ENCODE measurements around the gene IFIT1.
"Not testable (repeated sequence)": the region's sequence is repeated elsewhere in the genome, so short reads cannot be mapped to it uniquely, and the experiment has no call there.

Gene IFIT1

DNA sequence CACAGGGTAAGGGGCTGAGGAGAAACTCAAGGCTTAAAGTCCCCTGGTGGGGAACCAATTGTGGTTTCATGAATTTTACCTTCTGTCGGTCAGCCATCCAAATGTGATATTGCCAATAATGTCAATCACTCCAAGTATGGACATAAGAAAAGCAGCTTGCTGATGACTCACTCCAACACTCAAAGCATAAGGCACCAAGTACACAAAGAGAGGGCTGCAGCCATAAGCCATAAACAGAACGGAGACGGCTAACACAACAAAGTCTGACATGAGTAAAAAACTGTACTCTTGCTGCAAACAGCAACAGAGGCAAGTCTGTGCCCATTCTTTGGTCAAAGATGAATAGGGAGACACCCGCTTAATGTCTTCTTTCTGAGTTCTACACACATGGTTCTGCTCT is 46.1 kb downstream of the IFIT1 start:
- DNase-seq (ENCODE audit: low read depth, low spot score) = no peak

DNA sequence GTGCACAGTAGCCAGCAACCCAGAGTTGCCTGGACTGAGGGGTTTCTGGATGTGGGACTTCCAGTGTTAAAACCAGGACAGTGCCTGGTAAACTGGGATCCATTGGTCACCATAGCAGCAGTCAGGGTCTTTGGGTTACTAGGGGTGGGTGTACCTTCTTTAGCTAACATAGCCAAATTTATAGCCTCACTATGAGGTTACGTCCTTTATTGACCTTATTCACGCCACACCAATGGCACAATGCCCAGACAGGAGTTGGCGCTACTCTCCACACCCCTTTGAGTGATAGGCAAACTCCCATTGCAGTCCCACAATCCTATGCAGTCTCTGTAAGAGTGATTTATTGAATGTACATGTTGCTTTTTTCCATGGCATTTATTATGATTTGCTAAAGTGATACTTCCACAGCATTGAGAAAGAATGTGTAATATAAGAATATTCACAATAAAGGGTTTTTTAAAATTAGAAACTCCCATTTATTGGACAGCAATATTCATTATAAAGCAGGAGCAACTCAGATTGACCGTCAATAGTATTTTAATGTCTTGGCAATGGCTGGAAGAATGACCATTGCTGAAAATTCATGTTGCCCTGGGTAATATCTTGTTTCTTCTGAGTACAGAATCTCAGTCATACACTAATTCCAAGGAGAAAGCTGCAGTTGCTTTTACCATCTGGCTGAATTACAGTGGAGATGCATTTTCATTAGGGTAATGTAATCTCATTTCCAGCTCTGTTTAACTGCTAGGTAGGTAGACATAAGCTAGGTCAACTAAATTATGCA is 48.0 kb downstream of the IFIT1 start:
- DNase-seq (ENCODE audit: low read depth, low spot score) = no peak

DNA sequence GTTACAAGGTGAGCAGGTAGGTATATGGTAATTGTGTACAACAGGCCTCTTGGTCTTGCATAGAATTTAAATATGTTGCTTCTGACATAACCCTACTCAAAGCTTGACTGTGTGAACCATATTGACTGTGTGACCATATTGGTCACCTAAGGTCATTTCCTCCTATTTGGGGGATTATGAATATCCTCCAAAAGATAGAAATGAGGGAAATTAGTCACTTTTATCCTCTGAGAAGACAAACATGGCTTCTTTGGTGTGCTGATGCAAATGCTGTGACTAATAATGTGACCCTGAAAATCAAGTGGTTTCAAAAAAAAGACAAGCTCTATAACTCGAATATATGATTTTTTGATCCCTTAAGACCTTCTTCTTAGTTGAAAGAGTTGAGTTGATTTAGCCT is 49.9 kb downstream of the IFIT1 start:
- no peak for DNase-seq (ENCODE audit: low read depth, low spot score)

DNA sequence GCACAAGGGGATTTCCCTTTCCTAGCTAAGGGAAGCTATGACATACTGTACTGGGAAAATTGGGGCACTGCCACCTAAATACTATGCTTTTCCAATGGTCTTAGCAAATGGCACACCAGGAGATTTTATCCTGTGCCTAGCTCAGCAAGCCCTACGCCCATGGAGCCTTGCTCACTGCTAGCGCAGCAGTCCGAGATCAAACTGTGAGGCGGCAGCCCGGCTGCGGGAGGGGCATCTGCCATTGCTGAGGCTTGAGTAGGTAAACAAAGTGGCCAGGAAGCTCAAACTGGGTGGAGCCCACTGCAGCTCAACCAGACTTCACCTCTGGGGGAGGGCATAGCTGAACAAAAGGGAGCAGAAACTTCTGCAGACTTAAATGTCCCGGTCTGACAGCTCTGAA is 52.4 kb downstream of the IFIT1 start:
- DNase-seq (ENCODE audit: low read depth, low spot score) = not testable (repeated sequence)

DNA sequence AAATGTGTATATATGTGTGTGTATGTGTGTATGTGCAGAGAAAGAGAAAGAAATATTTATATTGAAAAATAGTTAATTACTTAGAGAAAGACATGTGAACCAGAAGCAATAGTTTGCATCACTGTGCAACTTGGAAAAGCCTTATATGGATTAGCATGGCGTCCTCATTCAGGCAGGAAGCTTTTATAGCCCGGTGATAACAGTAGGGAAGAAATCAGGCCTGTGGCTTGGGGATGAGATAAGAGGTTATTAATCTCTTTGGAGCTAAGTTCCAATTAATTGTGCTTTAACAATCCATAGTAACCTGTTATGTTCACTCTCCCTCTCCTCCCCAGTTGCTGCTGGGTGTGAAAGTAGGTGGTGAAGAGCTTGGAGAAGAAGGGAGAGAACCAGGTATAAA is 58.5 kb downstream of the IFIT1 start:
- DNase-seq (ENCODE audit: low read depth, low spot score) = no peak

DNA sequence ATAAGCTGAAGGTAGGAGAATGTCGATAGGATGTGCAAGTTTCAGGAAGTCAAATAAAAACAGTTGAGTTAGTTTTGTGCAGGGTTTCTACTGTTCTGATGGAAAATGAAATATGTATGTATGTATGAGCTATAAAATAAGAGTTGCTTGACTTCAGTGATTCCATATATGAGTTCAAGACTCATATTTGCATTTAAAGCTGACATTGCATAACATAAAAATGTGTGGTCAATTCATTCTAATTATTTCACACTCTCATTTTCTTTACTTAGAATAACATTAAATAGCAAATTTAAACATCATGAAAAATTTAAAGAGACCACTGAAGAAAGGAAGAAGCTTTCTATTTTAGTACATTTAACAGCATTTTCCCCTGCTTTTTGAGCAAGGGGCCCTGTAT is 59.8 kb downstream of the IFIT1 start:
- DNase-seq (ENCODE audit: low read depth, low spot score) = no peak

DNA sequence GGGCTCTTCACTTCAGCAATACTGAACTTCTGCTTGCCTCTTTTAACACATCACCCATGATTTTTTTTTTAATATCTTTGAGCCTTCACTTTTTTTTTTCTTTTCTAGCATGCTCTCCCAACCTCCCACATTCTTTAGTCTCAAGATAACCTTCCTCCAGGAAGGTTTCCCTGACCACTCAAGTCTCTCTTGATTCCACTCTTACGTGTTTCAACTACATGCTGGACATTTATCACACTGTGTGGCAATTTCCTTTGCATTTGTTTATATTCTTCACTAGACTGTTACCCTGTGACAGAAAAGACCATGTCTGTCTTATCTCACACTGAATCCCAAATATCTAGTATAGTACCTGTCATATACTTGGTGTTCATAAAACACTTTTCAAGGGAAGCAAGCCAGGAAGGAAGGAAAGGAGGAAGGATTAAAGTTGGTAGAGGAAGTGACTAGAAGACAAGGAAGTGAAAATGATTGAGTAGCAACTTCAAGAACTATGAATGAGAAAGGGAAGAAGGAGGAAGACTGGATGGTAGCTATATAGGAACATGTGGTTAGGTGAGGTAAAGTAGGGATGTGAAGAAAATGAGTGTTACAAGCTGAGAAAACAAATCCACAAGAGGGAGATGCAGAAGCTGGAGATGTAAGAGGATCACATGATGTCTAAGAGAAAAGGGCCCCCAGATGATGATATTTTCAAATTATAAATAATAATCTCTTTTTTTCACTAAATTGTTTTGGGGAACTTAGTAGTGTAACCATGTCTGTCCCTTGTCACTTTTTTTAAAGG is 62.3 kb downstream of the IFIT1 start:
- no peak for DNase-seq (ENCODE audit: low read depth, low spot score)

All from smooth muscle cell of the brain vasculature (primary cell).